A172 (cell line): ENCODE results near the gene HPN. TPM values are rescaled to one million over a fixed set of nuclear protein-coding genes. Genes with fewer than 3 reads are reported as not detected.
A peak's percentile ranks its signal among the peaks of the same experiment; 100 is the strongest.
"Not testable (repeated sequence)": the region's sequence is repeated elsewhere in the genome, so short reads cannot be mapped to it uniquely, and the experiment has no call there.

ENCODE experiments used
- DNase-seq: peaks from one replicate; pipeline ENCODE4 v3.0.0-alpha.2; 2015; ENCODE audit warnings: low spot score
- total RNA-seq: library from RNA; depleted of rRNA; stranded (reverse); fragments of >200 nt; shearing (Covaris generic); gene quantifications from 2 replicates; pipeline ENCODE4 v1.2.3, GENCODE V29; 2014; rRNA removed

The HPN gene
- not detected in 2 replicates for total RNA-seq

- DNase-seq: no peak
These were observed at the start of gene HPN for GRCh38 chr19:35041548-35042055. TSS of gene HPN (plus strand) at chr19:35041721. CDS start at chr19:35042507, 786 bp downstream.

GRCh38 chr19:34992582-34992981 lies 48.9 kb upstream of the HPN start:
- DNase-seq: not testable (repeated sequence)

GRCh38 chr19:34994286-34994642 lies 47.3 kb upstream of the HPN start:
- no peak for DNase-seq

- DNase-seq: no peak
These were observed 46.6 kb upstream of the HPN start for GRCh38 chr19:34994643-34995541.

GRCh38 chr19:34995551-34995950 lies 46.0 kb upstream of the HPN start:
- DNase-seq: no peak

GRCh38 chr19:34997071-34997617 lies 44.4 kb upstream of the HPN start:
- DNase-seq: no peak

GRCh38 chr19:34998224-34998623 lies 43.3 kb upstream of the HPN start:
- not testable (repeated sequence) for DNase-seq

- DNase-seq: no peak
These were observed 42.6 kb upstream of the HPN start for GRCh38 chr19:34998777-34999497.

GRCh38 chr19:34999498-35000337 lies 41.8 kb upstream of the HPN start, which contains the start of gene GRAMD1A:
TSS of gene GRAMD1A (plus strand) at chr19:35000323. CDS start at chr19:35000479, 156 bp downstream.
- DNase-seq: peak; percentile 75

GRCh38 chr19:35000338-35000646 lies 41.2 kb upstream of the HPN start:
- DNase-seq: no peak

GRCh38 chr19:35000647-35001501 lies 40.6 kb upstream of the HPN start:
- peak; percentile 28 for DNase-seq

- DNase-seq: no peak
These were observed 39.4 kb upstream of the HPN start for GRCh38 chr19:35002037-35002535.

- no peak for DNase-seq
These were observed 36.8 kb upstream of the HPN start for GRCh38 chr19:35004517-35005255.

GRCh38 chr19:35005256-35005977 lies 36.1 kb upstream of the HPN start:
- no peak for DNase-seq

- DNase-seq: not testable (repeated sequence)
These were observed 35.5 kb upstream of the HPN start for GRCh38 chr19:35006007-35006341.

- DNase-seq: peak; percentile 96
These were observed 35.1 kb upstream of the HPN start for GRCh38 chr19:35006342-35006998.

GRCh38 chr19:35006999-35007365 lies 34.5 kb upstream of the HPN start:
- no peak for DNase-seq

- not testable (repeated sequence) for DNase-seq
These were observed 34.1 kb upstream of the HPN start for GRCh38 chr19:35007427-35007826.
